Activated effector memory CD4-positive, alpha-beta T cell treated with Interleukin-2 at 50 U/mL for 16 hours (primary cell): ENCODE results near the gene PTGR2.
"Not testable (repeated sequence)": the region's sequence is repeated elsewhere in the genome, so short reads cannot be mapped to it uniquely, and the experiment has no call there.

Experiments used
- DNase-seq: peaks from one replicate; pipeline ENCODE4 v3.0.0-alpha.2; 2020

The PTGR2 gene

DNA sequence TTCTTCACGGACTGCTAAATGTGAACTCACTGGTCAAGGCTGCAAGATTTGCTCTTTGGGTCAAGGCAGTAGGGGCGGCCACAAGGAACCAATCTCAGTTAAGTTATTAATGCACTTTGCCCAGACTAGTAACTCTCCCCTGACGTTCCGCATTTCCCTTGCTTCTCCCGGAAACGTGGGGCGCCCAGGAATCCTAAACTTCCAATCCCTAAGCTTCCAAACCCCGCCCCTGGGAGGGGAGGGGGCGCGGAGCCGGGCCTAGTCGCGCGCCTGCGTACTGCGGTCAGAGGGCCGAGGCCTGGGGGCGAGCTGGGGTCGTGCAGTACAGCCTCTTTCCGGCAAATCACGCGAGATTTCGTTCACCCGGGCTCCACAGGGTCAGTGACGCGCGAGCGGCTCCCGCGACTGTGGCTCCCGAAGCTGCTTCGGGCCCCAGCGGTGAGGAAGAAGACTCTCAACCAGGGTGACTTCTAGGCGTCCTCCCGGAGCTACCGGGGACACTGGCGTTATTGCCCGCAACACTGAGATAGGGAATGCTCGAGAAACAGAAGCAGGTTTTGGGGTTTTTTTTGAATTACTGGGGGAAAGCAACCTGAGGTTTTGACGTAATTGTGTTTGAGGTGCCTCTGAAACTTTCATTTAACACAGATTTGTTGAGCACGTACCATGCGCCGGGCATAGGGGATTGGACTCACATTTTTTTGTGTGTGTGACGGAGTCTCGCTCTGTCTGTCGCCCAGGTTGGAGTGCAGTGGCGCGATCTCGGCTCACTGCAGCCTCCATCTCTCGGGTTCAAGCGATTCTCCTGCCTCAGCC is at the start of gene PTGR2:
TSS of gene PTGR2 (plus strand) at position 265 of the 816 bp plus-strand sequence. CDS start 7,032 bp downstream, outside the sequence.
- peak; percentile 78 for DNase-seq

DNA sequence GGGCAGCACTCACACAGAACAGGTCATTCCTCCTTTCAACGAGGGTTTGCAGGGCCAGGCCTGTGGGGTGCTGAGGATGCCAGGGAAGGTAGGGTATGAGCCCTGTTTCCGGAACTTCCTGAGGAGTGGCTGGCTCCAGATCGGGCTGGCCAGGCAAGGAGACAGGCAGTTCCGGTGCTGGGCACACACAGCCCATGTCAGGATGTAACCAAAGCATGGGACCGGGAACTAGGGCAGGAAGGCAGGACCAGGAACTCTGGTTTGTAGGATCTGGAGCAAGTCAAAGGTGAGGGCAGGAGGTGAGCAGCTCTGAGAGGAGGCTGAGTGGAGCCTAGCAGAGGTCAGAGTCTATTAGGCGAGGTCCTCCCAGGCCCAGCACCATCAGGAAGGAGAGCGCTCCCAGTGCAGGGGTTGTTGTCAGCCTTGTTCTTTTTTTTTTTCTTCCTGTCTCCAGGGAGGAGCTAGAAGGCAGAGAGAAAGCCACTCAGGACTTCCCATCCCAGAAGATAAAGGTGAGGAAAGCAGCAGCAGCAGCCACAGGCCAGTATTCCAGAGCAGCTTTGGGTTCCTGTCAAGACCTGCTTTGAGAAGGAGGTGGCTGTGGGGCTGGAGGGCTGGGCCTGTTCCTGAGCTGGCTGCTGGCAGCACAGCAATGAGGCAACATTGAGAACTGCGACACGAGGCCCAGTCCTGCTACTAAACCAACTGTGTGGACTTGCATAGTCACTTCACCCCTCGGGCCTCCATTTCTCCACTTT is 49.0 kb upstream of the PTGR2 start:
- no peak for DNase-seq

DNA sequence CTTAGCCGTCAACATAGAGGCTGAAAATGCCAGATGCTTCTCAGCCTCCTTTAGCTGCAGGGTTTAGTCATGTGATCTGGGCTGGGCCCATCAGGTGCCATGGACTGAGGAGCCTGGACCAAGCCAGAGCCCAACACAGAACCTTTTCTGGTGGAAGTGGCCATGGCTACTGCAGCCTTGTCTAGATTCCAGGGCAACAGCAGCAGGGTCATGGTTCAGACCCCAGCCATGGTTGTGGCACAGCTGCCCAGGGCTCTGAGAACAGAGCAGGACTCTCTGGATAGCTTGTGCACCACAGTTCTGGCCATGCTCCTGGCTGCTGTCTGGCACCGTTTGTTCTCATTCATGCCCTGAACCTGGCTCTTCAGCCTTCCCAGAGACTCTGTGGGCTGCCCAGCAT is 47.0 kb upstream of the PTGR2 start:
- DNase-seq: no peak

DNA sequence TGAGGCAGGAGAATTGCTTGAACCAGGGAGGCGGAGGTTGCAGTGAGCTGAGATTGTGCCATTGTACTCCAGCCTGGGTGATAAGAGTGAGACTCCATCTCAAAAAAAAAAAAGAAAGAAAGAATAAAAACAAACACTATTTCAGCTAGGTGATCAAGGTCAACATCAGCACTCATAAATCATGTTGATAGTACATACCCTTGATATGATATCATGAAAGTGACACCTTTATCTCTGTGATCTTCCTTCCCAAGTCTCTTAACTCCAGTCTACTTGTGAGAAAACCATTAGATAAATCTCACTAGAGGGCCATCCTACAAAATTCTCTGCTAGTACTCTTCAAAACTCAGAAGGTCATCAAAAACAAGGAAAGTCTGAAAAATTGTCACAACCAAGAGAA is 44.2 kb upstream of the PTGR2 start:
- DNase-seq: no peak

DNA sequence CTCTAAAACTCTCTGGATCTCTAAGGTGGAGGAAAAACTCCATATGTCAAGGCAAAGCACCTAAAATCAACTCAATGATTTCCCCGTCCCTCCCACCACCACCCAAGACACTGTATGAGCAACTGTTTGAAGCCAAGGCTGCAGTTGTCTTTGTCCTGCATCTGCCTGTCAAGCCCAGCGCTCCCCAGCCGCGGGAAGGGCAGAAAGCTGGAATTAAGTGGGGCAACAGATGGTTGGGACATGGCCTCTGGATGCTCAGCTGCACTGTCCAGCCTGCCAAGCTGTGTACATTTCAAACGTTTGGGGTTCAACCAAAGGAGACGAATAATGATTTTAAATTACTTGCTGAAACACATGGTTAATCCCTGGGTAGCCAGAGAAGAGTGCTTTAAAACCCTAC is 42.2 kb upstream of the PTGR2 start:
- no peak for DNase-seq

- no peak for DNase-seq
These were observed 41.0 kb upstream of the PTGR2 start for GRCh38 chr14:73810478-73811163.

- DNase-seq: no peak
These were observed 40.5 kb upstream of the PTGR2 start for GRCh38 chr14:73811164-73811503.

GRCh38 chr14:73814153-73814552 is 37.5 kb upstream of the PTGR2 start:
- no peak for DNase-seq

DNA sequence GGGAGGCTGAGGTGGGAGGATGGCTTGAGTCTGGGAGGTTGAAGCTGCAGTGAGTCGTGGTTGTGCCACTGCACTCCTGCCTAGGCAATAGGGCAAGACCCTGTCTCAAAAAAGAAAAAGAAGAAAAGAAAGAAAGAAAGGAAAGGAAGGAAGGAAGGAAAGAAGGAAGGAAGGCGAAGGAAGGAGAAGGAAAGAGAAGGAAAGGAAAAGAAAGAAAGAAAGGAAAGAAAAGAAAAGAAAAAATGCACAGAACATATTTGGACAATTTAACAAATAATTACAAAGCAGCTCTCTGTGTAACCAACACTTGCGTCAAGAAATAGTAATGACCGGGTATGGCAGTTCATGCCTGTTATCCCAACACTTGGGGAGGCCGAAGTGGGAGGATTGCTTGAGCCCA is 35.8 kb upstream of the PTGR2 start:
- no peak for DNase-seq

GRCh38 chr14:73816393-73816816 is 35.2 kb upstream of the PTGR2 start:
- no peak for DNase-seq

GRCh38 chr14:73817020-73817655 is 34.5 kb upstream of the PTGR2 start:
- no peak for DNase-seq

- DNase-seq: no peak
These were observed 32.8 kb upstream of the PTGR2 start for GRCh38 chr14:73818821-73819220.

DNA sequence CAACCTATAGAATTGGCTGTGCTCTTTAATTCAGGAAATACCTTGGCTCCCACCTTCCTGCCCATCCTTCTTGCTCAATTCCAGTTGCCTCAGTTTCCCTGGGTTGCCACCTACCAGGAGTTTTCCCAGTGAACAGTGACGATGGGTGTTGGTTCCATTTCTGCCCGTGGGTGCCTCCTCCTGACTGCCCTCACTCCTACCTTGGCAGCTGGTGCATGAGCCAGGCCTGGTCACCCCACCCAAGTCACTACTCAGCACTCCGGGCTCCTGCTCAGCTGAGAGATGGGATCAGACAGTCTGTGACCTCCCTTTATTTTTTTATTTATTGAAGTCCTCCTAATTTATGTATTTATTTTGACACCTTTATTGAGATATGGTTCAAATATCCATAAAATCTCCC is 31.0 kb upstream of the PTGR2 start:
- DNase-seq: no peak

DNA sequence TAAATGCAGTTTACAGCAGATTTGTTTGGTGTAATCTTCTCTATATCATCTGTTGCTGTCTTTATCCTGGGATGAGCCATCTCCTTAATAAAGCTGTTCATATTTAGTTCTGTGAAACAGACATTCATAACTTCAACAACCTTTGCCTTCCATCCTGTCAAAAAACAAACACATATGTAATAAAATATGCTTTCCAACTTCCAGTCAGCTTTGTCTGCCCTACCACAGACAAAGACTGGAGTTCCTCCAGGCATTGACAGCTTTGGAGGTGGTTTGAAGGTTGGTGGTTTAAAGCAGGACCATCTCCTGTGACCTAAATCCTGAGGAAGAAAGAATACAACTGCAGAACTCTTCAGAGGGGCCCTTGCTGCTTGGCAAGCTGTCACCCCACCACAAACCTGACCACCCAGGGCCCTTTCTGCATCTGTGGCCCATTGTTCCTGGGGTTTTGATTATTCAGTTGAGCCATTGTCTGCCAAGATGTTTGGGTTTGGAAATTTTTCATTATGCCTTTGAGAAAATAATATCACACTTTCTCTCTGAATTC is 28.2 kb upstream of the PTGR2 start:
- no peak for DNase-seq

DNA sequence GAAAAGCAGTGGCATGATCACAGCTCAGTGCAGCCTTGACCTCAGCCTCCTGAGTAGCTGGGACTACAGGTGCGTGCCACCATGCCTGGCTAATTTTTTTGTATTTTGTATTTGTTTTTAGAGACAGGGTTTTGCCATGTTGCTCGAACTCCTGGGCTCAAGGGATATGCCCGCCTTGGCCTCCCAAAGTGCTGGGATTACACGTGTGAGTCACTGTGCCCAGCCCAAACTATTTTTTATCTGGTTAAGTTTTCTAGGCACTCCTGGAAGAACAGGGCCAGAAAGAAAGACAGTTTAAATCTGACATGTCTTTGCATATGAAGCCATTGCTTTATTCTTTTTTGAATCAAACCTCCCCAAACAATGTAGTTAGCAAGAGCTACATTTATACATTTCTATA is 27.5 kb upstream of the PTGR2 start:
- DNase-seq: no peak

DNA sequence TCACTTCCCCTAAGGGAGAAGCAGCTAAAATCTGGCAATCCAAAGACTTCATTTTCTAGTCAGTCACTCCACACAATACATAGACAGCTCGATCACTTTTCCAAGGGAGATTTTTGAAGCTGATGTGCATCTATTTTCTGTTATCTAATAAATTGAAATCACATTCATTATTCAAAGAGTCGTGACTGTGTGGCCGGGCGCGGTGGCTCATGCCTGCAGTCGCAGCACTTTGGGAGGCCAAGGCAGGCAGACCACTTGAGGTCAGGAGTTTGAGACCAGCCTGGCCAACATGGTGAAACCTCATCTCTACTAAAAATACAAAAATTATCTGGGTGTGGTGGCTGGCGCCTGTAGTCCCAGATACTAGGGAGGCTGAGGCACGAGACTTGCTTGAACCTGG is 27.1 kb upstream of the PTGR2 start:
- DNase-seq: no peak

- DNase-seq: peak; percentile 67
These were observed 26.0 kb upstream of the PTGR2 start for GRCh38 chr14:73825551-73826188.

- not testable (repeated sequence) for DNase-seq
These were observed 24.4 kb upstream of the PTGR2 start for GRCh38 chr14:73827190-73827589.

DNA sequence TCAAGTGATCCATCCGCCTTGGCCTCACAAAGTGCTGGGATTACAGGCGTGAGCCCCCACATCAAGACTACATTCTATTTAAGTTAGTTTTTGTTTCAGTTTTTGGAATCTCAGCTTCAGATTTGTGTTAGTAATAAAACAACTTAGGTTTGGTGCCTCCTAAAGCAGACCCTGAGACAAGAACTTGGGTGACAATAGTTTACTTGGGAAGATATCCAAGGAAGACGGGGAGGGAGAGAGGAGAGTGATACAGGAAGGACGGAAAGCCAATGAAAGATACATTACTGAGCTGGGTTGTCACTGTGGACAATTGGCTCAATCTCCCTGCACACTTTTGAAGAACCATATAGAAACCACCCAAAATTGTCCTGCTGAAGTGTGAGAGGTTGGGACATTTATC is 22.6 kb upstream of the PTGR2 start:
- no peak for DNase-seq

- no peak for DNase-seq
These were observed 21.9 kb upstream of the PTGR2 start for GRCh38 chr14:73829526-73830431.

DNA sequence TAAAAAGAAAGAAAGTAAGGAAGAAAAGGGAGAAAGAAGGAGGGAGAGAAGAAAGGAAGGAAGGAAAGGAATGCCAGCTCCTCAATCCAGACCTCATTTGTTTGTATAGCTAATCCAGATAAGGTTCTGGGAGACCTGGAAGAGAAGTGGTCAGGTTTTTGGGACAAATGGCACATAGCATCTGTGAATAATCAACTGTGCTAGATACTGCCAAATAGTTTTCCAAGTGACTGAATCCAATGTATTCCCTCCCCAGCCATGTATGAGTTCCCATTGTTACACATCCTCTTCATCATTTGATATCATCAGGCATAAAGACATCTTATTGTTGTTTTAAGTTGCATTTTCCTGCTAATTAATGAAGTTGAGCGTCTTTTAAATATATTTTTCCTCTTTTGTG is 18.6 kb upstream of the PTGR2 start:
- no peak for DNase-seq
